Gastrocnemius medialis (tissue), 4 donors: ENCODE measurements around the gene CAMK2D.

ENCODE experiments used
- POLR2A ChIP-seq, 2 donors: fragments of 450-650 bp; IDR thresholded peaks; one replicate each; pipeline ENCODE4 v1.6.1; 2017; ENCODE audit warnings: antibody characterized with exemption in 2 of 2, mild to moderate bottlenecking in 2 of 2, moderate library complexity in 2 of 2
- TF ChIP-seq, protein P1 (sequence below), 5 experiments: fragments of 450-650 bp in 3 of 5; fragments of 200-600 bp in 2 of 5; sonication (generic) in 2 of 5; IDR thresholded peaks in 4 of 5; conservative IDR thresholded peaks in 1 of 5; 1 replicate in 4 of 5; 2 replicates in 1 of 5; pipeline ENCODE4 v1.5.1; 2016 to 2019; ENCODE audit warnings: antibody characterized with exemption in 5 of 5, mild to moderate bottlenecking in 3 of 5, moderate library complexity in 3 of 5

GRCh38 chr4:113764720-113765264, 3.3 kb upstream of the CAMK2D start:
- TF ChIP-seq, protein P1, sequence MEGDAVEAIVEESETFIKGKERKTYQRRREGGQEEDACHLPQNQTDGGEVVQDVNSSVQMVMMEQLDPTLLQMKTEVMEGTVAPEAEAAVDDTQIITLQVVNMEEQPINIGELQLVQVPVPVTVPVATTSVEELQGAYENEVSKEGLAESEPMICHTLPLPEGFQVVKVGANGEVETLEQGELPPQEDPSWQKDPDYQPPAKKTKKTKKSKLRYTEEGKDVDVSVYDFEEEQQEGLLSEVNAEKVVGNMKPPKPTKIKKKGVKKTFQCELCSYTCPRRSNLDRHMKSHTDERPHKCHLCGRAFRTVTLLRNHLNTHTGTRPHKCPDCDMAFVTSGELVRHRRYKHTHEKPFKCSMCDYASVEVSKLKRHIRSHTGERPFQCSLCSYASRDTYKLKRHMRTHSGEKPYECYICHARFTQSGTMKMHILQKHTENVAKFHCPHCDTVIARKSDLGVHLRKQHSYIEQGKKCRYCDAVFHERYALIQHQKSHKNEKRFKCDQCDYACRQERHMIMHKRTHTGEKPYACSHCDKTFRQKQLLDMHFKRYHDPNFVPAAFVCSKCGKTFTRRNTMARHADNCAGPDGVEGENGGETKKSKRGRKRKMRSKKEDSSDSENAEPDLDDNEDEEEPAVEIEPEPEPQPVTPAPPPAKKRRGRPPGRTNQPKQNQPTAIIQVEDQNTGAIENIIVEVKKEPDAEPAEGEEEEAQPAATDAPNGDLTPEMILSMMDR (IDR thresholded peaks at IDR 0.05 in 4 of 5, conservative IDR thresholded peaks at IDR 0.05 in 1 of 5), result no peak
- TF ChIP-seq POLR2A (IDR thresholded peaks at IDR 0.05), result no peak
